ENCODE results near the gene VAV3.

The VAV3 gene

DNA sequence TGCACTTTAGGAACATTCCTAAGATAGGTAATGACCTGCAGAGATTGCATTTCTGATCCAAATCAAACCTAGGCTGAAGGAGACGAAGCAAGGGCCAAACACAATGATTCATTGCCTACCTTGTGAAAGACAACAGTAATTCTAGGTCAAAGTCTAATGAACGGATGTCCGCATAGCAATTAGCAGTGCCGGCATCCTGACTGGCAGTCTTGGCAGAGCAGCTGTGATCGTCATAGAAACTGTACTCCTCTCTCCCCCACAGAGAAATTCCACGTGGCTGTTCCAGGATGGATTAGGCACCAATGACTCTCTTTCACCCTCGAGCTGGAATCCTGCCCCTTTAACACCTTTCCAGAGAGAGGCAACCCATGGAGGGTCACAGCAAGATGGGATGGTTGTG lies 28.9 kb upstream of the VAV3 start:
- in situ Hi-C loops (cut with HindIII; ENCODE audit: low pct_ligation_motif_present, low sequenced_read_pairs) = no loop called here
- H3K4me3 ChIP-seq (ENCODE audit: low read depth, low read length) = no peak overlapping the region
- H3K36me3 ChIP-seq (replicated peaks) = no peaks in the 10 kb centered on the region
- no peaks in the 10 kb centered on the region for H3K27me3 ChIP-seq (replicated peaks)
- H3K27ac ChIP-seq = no peak overlapping the region
- DNase-seq = no peak
- TF ChIP-seq, protein P1, sequence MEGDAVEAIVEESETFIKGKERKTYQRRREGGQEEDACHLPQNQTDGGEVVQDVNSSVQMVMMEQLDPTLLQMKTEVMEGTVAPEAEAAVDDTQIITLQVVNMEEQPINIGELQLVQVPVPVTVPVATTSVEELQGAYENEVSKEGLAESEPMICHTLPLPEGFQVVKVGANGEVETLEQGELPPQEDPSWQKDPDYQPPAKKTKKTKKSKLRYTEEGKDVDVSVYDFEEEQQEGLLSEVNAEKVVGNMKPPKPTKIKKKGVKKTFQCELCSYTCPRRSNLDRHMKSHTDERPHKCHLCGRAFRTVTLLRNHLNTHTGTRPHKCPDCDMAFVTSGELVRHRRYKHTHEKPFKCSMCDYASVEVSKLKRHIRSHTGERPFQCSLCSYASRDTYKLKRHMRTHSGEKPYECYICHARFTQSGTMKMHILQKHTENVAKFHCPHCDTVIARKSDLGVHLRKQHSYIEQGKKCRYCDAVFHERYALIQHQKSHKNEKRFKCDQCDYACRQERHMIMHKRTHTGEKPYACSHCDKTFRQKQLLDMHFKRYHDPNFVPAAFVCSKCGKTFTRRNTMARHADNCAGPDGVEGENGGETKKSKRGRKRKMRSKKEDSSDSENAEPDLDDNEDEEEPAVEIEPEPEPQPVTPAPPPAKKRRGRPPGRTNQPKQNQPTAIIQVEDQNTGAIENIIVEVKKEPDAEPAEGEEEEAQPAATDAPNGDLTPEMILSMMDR (IDR thresholded peaks at IDR 0.05; ENCODE audit: low read depth, low read length, missing control alignments) = no peak

GRCh38 chr1:107992347-107992746 lies 27.4 kb upstream of the VAV3 start:
- H3K36me3 ChIP-seq (replicated peaks) = no peaks in the 10 kb centered on the region
- TF ChIP-seq, protein P1 (IDR thresholded peaks at IDR 0.05; ENCODE audit: low read depth, low read length, missing control alignments) = no peak
- in situ Hi-C loops (cut with HindIII; ENCODE audit: low pct_ligation_motif_present, low sequenced_read_pairs) = no loop called here
- no peak overlapping the region for H3K4me3 ChIP-seq (ENCODE audit: low read depth, low read length)
- no peaks in the 10 kb centered on the region for H3K27me3 ChIP-seq (replicated peaks)
- H3K27ac ChIP-seq = no peak overlapping the region
- DNase-seq = no peak

DNA sequence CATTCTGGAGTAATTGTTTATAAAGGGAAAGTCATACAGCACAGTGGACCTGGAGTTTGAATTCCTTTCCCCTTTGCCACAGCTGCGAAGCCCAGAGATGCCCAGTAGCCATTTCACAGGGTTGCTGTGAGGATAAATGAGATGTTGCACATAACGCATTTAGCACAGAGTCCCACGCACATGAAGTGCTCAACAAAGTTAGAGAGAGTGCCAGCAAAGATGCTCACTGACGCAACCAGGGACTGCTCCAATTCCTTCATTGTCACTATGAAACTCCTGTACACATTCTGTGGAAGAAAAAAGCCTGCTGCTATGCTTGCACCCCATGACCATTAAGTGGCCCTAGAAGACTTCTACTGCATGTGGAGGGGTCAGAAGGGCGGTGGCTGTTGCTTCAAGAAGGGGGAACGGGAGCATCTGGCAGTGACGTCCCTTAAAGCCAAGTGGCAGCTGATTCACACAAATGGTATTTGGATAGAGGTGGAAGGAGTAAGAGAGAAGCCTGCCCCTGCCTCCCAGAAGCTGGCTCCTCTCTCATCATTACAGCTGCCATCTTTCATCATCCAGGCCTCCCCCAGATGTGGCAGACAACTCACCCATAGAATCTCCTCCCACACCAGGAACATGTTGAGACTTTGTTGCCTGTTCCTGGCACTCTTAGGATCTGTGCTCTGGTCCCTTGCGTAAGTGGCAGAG lies 26.5 kb upstream of the VAV3 start:
- H3K27me3 ChIP-seq (replicated peaks) = no peaks in the 10 kb centered on the region
- DNase-seq = peak; percentile 14
- in situ Hi-C loops (cut with HindIII; ENCODE audit: low pct_ligation_motif_present, low sequenced_read_pairs) = no loop called here
- H3K27ac ChIP-seq = no peak overlapping the region
- H3K4me3 ChIP-seq (ENCODE audit: low read depth, low read length) = no peak overlapping the region
- H3K36me3 ChIP-seq (replicated peaks) = no peaks in the 10 kb centered on the region
- TF ChIP-seq, protein P1 (IDR thresholded peaks at IDR 0.05; ENCODE audit: low read depth, low read length, missing control alignments) = no peak

DNA sequence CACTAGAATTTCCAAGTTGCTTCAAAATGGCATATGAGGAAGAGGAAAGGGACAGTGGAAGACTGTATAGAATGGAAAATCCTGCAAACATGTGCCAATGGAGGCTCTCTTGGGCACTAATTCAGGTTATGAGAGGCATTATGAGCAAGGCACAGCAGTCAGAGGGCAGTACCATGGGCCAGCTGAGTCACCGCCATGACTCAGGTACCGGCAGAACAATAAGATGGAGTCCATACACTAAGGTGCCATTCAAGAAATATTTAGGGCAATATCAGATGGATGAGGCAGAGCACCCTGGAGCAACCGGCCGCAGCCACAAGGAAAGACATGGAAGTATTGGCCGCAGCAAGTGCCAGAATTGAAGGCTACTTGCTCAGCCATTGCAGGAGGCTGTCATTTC lies 25.6 kb upstream of the VAV3 start:
- in situ Hi-C loops (cut with HindIII; ENCODE audit: low pct_ligation_motif_present, low sequenced_read_pairs) = no loop called here
- no peak for DNase-seq
- H3K36me3 ChIP-seq (replicated peaks) = no peaks in the 10 kb centered on the region
- H3K4me3 ChIP-seq (ENCODE audit: low read depth, low read length) = no peak overlapping the region
- TF ChIP-seq, protein P1 (IDR thresholded peaks at IDR 0.05; ENCODE audit: low read depth, low read length, missing control alignments) = no peak
- no peak overlapping the region for H3K27ac ChIP-seq
- no peaks in the 10 kb centered on the region for H3K27me3 ChIP-seq (replicated peaks)

- no peak overlapping the region for H3K4me3 ChIP-seq (ENCODE audit: low read depth, low read length)
- DNase-seq = no peak
- H3K27ac ChIP-seq = no peak overlapping the region
- in situ Hi-C loops (cut with HindIII; ENCODE audit: low pct_ligation_motif_present, low sequenced_read_pairs) = no loop called here
- H3K27me3 ChIP-seq (replicated peaks) = no peaks in the 10 kb centered on the region
- no peaks in the 10 kb centered on the region for H3K36me3 ChIP-seq (replicated peaks)
- TF ChIP-seq, protein P1 (IDR thresholded peaks at IDR 0.05; ENCODE audit: low read depth, low read length, missing control alignments) = no peak
Observed at GRCh38 chr1:107981277-107981676, 16.3 kb upstream of the VAV3 start.

- DNase-seq = no peak
- no peak overlapping the region for H3K4me3 ChIP-seq (ENCODE audit: low read depth, low read length)
- TF ChIP-seq, protein P1 (IDR thresholded peaks at IDR 0.05; ENCODE audit: low read depth, low read length, missing control alignments) = no peak
- H3K27me3 ChIP-seq (replicated peaks) = no peaks in the 10 kb centered on the region
- in situ Hi-C loops (cut with HindIII; ENCODE audit: low pct_ligation_motif_present, low sequenced_read_pairs) = no loop called here
- no peaks in the 10 kb centered on the region for H3K36me3 ChIP-seq (replicated peaks)
- no peak overlapping the region for H3K27ac ChIP-seq
Observed at GRCh38 chr1:107979926-107980325, 14.9 kb upstream of the VAV3 start.
